Germinal center (tissue), 1 donor: ENCODE data around the gene PDE5A.
"Not testable (repeated sequence)": the region's sequence is repeated elsewhere in the genome, so short reads cannot be mapped to it uniquely, and the experiment has no call there.

Source experiments
- DNase-seq: peaks from one replicate; pipeline ENCODE4 v3.0.0; 2012; ENCODE audit warnings: mixed read lengths, low spot score

The PDE5A gene

GRCh38 chr4:119646347-119647071 lies 17.9 kb upstream of the PDE5A start:
- no peak for DNase-seq

- no peak for DNase-seq
Observed at GRCh38 chr4:119643306-119644042, 14.9 kb upstream of the PDE5A start.

GRCh38 chr4:119641765-119642164 lies 13.2 kb upstream of the PDE5A start:
- DNase-seq, result no peak

GRCh38 chr4:119638359-119638758 lies 9.8 kb upstream of the PDE5A start:
- DNase-seq, result no peak

GRCh38 chr4:119636851-119637250 lies 8.2 kb upstream of the PDE5A start:
- not testable (repeated sequence) for DNase-seq

GRCh38 chr4:119632216-119632615 lies 3.6 kb upstream of the PDE5A start:
- no peak for DNase-seq

GRCh38 chr4:119629142-119629471 lies 503 bp upstream of the PDE5A start:
- no peak for DNase-seq

- peak; percentile 77 for DNase-seq
Observed at GRCh38 chr4:119627267-119628255, 1.0 kb downstream of the PDE5A start.

GRCh38 chr4:119626943-119627266 lies 1.7 kb downstream of the PDE5A start:
- no peak for DNase-seq

- DNase-seq, result no peak
Observed at GRCh38 chr4:119626420-119626819, 2.2 kb downstream of the PDE5A start.

GRCh38 chr4:119625761-119626160 lies 2.8 kb downstream of the PDE5A start:
- DNase-seq, result no peak

GRCh38 chr4:119624356-119624755 lies 4.2 kb downstream of the PDE5A start:
- no peak for DNase-seq

GRCh38 chr4:119623025-119623424 lies 5.6 kb downstream of the PDE5A start:
- DNase-seq, result no peak

- no peak for DNase-seq
Observed at GRCh38 chr4:119615068-119615719, 13.4 kb downstream of the PDE5A start.

- no peak for DNase-seq
Observed at GRCh38 chr4:119604266-119604665, 24.3 kb downstream of the PDE5A start.

GRCh38 chr4:119602366-119602765 lies 26.2 kb downstream of the PDE5A start:
- no peak for DNase-seq

- no peak for DNase-seq
Observed at GRCh38 chr4:119598521-119598920, 30.1 kb downstream of the PDE5A start.

GRCh38 chr4:119597377-119597776 lies 31.2 kb downstream of the PDE5A start:
- no peak for DNase-seq

GRCh38 chr4:119593698-119594097 lies 34.9 kb downstream of the PDE5A start:
- DNase-seq, result no peak

- DNase-seq, result no peak
Observed at GRCh38 chr4:119592830-119593229, 35.8 kb downstream of the PDE5A start.

GRCh38 chr4:119589165-119589564 lies 39.4 kb downstream of the PDE5A start:
- DNase-seq, result no peak

GRCh38 chr4:119587796-119588195 lies 40.8 kb downstream of the PDE5A start:
- DNase-seq, result no peak
